H1 (cell line): Measurements from ENCODE around the gene OR56A4. TPM values are rescaled to one million over a fixed set of nuclear protein-coding genes. Genes with fewer than 3 reads are reported as not detected.

Source experiments
- CHD7 ChIP-seq: fragments of 300-600 bp; sonication (generic); IDR thresholded peaks from 2 replicates; pipeline ENCODE4 v1.7.1; 2012; ENCODE audit warnings: low read length, moderate library complexity, mild to moderate bottlenecking, inconsistent platforms; ENCODE audit not compliant: insufficient replicate concordance
- KDM1A ChIP-seq: fragments of 200-600, 300-600 bp; sonication (generic); IDR thresholded peaks from 2 replicates; pipeline ENCODE4 v1.7.1; 2016; ENCODE audit warnings: mild to moderate bottlenecking, low read length, borderline replicate concordance
- NANOG ChIP-seq: IDR thresholded peaks from 2 replicates; pipeline ENCODE4 v1.6.1; 2011; ENCODE audit warnings: low read length, low read depth, mild to moderate bottlenecking, inconsistent platforms; ENCODE audit not compliant: insufficient read depth, poor library complexity, severe bottlenecking
- NRF1 ChIP-seq: IDR thresholded peaks from 2 replicates; pipeline ENCODE4 v1.6.1; 2011; ENCODE audit warnings: mild to moderate bottlenecking, low read depth, low read length, improper control_type of control experiment
- PHF8 ChIP-seq: fragments of 200-600 bp; sonication (generic); conservative IDR thresholded peaks from 2 replicates; pipeline ENCODE4 v1.7.1; 2012; ENCODE audit warnings: low read depth, mild to moderate bottlenecking, inconsistent platforms, low read length, moderate library complexity
- POLR2A ChIP-seq, 2 experiments: IDR thresholded peaks; 1 replicate in 1 of 2; 2 replicates in 1 of 2; pipeline ENCODE4 v1.6.1; 2011; ENCODE audit warnings: low read depth in 2 of 2, low read length in 2 of 2, mild to moderate bottlenecking in 2 of 2; ENCODE audit errors: control extremely low read depth in 1 of 2
- RAD21 ChIP-seq, 2 experiments: IDR thresholded peaks in 1 of 2; conservative IDR thresholded peaks in 1 of 2; 2 replicates each; pipeline ENCODE4 v1.6.1; 2011; ENCODE audit warnings: low read depth in 2 of 2, low read length in 2 of 2, improper control_type of control experiment in 1 of 2, inconsistent platforms in 1 of 2, mild to moderate bottlenecking in 1 of 2, moderate library complexity in 1 of 2
- RNF2 ChIP-seq: fragments of 200-900, 300-1000 bp; sonication (generic); IDR thresholded peaks from 2 replicates; pipeline ENCODE4 v1.7.1; 2016; ENCODE audit warnings: borderline replicate concordance, low read depth, mild to moderate bottlenecking, antibody characterized with exemption, low read length; ENCODE audit not compliant: poor library complexity, severe bottlenecking; ENCODE audit errors: missing control alignments
- RXRA ChIP-seq: IDR thresholded peaks from 2 replicates; pipeline ENCODE4 v1.6.1; 2011; ENCODE audit warnings: low read depth, mild to moderate bottlenecking, low read length, moderate library complexity; ENCODE audit not compliant: insufficient read depth
- polyA plus RNA-seq, 7 experiments: library from polyadenylated mRNA; depleted of rRNA in 3 of 7; stranded (reverse) in 5 of 7; unstranded in 2 of 7; fragments of >200 nt in 5 of 7; fragments of 200-250 nt in 2 of 7; gene quantifications; 1 replicate in 5 of 7; 2 replicates in 1 of 7; 4 replicates in 1 of 7; pipeline versions ENCODE4 v1.2.1 to v1.2.3, GENCODE V29; 2011 to 2013; ENCODE audit warnings: missing spikeins in 2 of 7, mixed read lengths in 2 of 7
- total RNA-seq: library from RNA; stranded (reverse); fragmentation: NEBNext Ultra II Directional; extraction: Animal tissue kit (Norgen Biotek cat#: 25700); gene quantifications from 2 replicates; pipeline ENCODE4 v1.2.1, GENCODE V29; 2021

Gene OR56A4
- total and polyA plus RNA-seq, 2 of the 8 experiments (the other 6 are each of a cell fraction or from before 2014, with no cell fraction given) = 0.15 TPM; not detected in 1

GRCh38 chr11:6055569-6055968 is 48.8 kb upstream of the OR56A4 start (continued):
- no peak for TF ChIP-seq CHD7
- no peak for TF ChIP-seq KDM1A
- TF ChIP-seq RAD21 (IDR thresholded peaks at IDR 0.05 in 1 of 2, conservative IDR thresholded peaks at IDR 0.05 in 1 of 2; ENCODE audit: low read depth in 2 of 2, low read length in 2 of 2) = no peak
- TF ChIP-seq RNF2 = no peak
- no peak for TF ChIP-seq PHF8
- no peak for TF ChIP-seq RXRA
- no peak for TF ChIP-seq POLR2A (IDR thresholded peaks at IDR 0.05; ENCODE audit: control extremely low read depth in 1 of 2, low read depth in 2 of 2, low read length in 2 of 2)
- no peak for TF ChIP-seq NRF1
- TF ChIP-seq NANOG = no peak
